Mammary epithelial cell (primary cell): ENCODE data around the gene SOX15.

Source experiments
- EZH2 ChIP-seq: IDR thresholded peaks from 2 replicates; pipeline ENCODE4 v1.6.1; 2012; ENCODE audit warnings: low read length, inconsistent platforms, borderline replicate concordance
- TF ChIP-seq, protein P1 (sequence below), 2 donors: IDR thresholded peaks in 1 of 2; conservative IDR thresholded peaks in 1 of 2; 2 replicates each; pipeline ENCODE4 v1.5.1; 2011 to 2012; ENCODE audit warnings: inconsistent platforms in 2 of 2, low read length in 2 of 2, mild to moderate bottlenecking in 2 of 2, control low read depth in 1 of 2, low read depth in 1 of 2; ENCODE audit not compliant: insufficient read depth in 1 of 2; ENCODE audit errors: extremely low read depth in 1 of 2

DNA sequence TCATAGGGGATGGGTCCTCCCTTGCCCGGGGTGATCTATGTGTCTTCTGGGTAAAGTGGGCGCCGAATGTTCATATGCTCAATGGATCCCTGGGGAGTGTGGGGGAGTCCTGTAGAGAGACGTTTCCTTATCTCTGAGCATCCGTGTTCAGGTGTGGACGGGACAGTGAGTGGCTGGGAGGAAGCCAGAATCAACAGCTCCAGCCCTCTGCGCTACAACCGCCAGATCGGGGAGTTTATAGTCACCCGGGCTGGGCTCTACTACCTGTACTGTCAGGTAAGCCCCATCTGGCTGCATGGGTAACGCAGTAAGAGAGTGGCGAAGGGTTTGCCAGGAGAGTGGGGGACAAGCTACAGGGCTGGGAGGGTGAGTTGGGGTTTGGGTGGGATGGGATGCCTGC is 33.3 kb downstream of the SOX15 start:
- TF ChIP-seq, protein P1, sequence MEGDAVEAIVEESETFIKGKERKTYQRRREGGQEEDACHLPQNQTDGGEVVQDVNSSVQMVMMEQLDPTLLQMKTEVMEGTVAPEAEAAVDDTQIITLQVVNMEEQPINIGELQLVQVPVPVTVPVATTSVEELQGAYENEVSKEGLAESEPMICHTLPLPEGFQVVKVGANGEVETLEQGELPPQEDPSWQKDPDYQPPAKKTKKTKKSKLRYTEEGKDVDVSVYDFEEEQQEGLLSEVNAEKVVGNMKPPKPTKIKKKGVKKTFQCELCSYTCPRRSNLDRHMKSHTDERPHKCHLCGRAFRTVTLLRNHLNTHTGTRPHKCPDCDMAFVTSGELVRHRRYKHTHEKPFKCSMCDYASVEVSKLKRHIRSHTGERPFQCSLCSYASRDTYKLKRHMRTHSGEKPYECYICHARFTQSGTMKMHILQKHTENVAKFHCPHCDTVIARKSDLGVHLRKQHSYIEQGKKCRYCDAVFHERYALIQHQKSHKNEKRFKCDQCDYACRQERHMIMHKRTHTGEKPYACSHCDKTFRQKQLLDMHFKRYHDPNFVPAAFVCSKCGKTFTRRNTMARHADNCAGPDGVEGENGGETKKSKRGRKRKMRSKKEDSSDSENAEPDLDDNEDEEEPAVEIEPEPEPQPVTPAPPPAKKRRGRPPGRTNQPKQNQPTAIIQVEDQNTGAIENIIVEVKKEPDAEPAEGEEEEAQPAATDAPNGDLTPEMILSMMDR (conservative IDR thresholded peaks at IDR 0.05 in 1 of 2, IDR thresholded peaks at IDR 0.05 in 1 of 2; ENCODE audit: extremely low read depth in 1 of 2, insufficient read depth in 1 of 2, low read depth in 1 of 2, low read length in 2 of 2) = no peak
- TF ChIP-seq EZH2 = no peak
